HG03097 (cell line): ENCODE measurements around the gene ASMTL.
"Not testable (repeated sequence)": the region's sequence is repeated elsewhere in the genome, so short reads cannot be mapped to it uniquely, and the experiment has no call there.

Experiments used
- ATAC-seq: cut with Tn5 transposase; IDR thresholded peaks from one replicate; pipeline ENCODE4 v1.9.1; 2021; ENCODE audit not compliant: unreplicated experiment, low FRiP score

The ASMTL gene

GRCh38 chrX:1391707-1392375, 60.9 kb downstream of the ASMTL start, which contains the start of gene SLC25A6:
TSS of gene SLC25A6 (minus strand) at chrX:1392113. CDS start at chrX:1392009, 104 bp downstream.
- peak; percentile 94 for ATAC-seq

DNA sequence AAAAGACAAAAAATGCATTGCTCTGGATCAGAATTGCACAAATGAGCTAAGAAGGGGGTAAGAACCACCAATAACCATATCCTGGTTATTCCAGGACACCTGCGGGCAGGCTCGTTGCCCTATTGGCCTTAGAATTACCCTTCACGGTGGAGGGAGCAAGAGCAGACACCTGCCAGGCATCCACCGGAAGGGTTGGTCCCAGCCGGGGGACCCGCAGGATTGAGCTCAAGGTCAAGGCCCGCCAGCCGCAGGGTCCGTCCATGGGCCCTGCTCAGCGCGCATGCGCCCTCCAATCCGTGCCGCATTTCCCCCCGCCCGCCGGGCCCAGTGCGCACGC, 61.4 kb downstream of the ASMTL start:
- ATAC-seq: no peak

- ATAC-seq: no peak
These were observed 61.9 kb downstream of the ASMTL start for GRCh38 chrX:1390621-1391369.

DNA sequence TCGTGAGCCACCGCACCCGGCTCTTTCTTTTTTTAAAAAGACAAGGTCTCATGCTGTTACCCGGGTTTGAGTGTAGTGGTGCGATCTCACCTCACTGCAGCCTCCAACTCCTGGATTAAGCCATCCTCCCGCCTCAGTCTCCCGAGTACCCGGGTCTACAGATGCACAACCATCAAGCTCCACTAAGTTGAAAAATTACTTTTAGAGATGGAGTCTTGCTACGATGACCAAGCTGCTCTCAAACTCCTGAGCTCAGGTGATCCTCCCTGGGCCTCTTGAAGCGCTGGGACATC, 62.8 kb downstream of the ASMTL start:
- no peak for ATAC-seq

- no peak for ATAC-seq
These were observed 63.3 kb downstream of the ASMTL start for GRCh38 chrX:1389181-1389992.

- no peak for ATAC-seq
These were observed 64.1 kb downstream of the ASMTL start for GRCh38 chrX:1388651-1389050.

GRCh38 chrX:1387141-1387776, 65.5 kb downstream of the ASMTL start:
- ATAC-seq: no peak

GRCh38 chrX:1386338-1387127, 66.2 kb downstream of the ASMTL start:
- ATAC-seq: no peak

DNA sequence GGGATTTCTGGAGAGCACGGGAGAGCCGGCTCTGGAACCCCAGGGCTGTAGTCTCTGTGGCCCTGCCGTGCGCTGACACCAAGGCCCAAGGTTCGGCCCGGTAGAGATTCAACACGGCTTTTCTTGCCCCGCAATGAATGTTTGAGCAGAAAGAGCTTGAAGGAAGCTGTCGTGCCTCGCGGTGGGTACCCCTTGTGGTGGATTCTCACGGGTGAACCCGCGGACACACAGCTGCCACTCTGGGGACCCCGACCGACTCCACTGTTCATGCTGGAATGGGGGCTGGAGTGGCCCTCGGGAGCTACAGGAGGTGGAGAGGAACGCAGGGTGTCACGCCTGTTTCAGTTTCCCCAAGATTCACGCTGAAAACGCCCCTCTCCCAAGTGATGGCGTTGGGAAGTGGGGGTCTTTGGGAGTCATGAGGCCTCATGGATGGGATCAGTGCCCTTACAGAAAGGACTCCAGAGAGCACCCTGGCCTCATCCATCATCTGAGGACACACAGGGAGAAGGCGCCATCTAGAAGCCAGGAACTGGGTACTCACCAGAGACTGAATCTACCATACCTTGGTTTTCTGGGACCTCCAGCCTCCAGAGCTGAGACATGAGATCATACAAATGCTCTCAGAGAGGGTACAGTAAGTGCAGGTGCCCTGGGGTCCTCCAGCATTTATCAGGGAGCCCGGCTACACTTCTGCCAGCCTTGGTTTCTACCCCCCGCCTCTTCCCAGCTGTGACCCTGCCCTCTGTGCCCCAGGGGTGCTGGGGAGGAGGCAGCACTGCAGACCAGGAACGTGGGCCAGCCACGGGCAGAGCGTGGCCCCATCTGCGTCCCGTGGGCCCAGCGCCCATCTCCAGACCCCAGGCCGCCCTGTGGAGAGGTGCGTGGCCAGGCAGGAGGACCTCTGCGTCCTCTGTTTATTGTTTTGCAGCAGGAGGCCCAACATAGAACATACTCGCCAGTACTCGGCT, 67.2 kb downstream of the ASMTL start:
- ATAC-seq: no peak

GRCh38 chrX:1384658-1385252, 68.0 kb downstream of the ASMTL start:
- ATAC-seq: no peak

GRCh38 chrX:1380672-1381233, 72.0 kb downstream of the ASMTL start:
- no peak for ATAC-seq

- ATAC-seq: no peak
These were observed 74.4 kb downstream of the ASMTL start for GRCh38 chrX:1378306-1378759.

- no peak for ATAC-seq
These were observed 84.4 kb downstream of the ASMTL start for GRCh38 chrX:1368385-1368698.

GRCh38 chrX:1366363-1366762, 86.3 kb downstream of the ASMTL start:
- not testable (repeated sequence) for ATAC-seq

GRCh38 chrX:1361910-1362309, 90.8 kb downstream of the ASMTL start:
- no peak for ATAC-seq

DNA sequence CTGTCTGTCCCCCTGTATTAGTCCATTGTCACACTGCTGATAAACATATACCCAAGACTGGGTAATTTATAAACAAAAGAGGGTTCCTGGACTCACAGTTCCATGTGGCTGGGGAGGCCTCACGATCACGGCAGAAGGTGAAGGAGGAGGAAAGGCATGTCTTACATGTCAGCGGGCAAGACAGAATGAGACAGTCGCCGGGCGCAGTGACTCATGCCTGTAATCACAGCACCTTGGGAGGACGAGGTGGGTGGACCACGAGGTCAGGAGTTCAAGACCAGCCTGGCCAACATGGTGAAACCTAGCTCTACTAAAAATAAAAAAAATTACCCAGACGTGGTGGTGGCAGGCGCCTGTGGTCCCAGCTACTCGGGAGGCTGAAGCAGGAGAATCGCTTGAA, 91.4 kb downstream of the ASMTL start:
- ATAC-seq: no peak

DNA sequence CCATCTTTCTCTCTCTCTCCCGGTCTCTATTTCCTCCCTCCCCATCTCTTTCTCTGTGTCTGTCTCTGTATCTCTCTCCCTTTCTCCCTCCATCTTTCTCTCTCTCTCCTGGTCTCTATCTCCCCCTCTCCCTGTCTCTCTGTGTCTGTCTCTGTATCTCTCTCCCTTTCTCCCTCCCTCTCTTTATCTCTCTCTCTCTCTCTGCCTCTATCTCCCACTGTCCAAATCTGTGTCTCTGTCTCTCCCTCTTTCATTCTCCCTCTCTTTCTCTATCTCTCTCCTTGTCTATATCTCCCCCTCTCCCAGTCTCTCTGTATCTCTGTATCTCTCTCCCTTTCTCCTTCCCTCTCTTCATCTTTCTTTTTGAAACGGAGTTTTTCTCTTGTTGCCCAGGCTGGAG, 92.5 kb downstream of the ASMTL start:
- no peak for ATAC-seq

DNA sequence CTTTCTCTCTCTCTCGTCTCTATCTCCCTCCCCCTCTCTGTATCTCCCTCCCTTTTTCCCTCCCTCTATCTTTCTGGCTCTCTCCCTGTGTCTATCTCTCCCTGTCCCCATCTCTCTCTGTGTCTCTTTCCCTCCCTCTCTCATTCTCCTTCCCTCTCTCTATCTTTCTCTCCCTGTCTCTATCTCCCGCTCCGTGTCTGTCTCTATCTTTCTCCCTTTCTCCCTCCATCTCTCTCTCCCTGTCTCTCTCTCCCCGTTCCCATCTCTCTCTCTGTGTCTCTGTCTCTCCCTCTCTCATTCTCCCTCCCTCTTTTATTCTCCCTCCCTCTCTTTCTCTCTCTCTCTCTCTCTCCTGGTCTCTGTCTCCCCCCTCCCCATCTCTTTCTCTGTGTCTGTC, 93.2 kb downstream of the ASMTL start:
- no peak for ATAC-seq
